Natural killer cell (primary cell): Measurements from ENCODE around the gene CDHR3. TPM values are rescaled to one million over a fixed set of nuclear protein-coding genes. Genes with fewer than 3 reads are reported as not detected.

Source experiments
- ATAC-seq, 3 donors: fragments of 150-1000 bp in 2 of 3; fragments of 200-7000 bp in 1 of 3; cut with Tn5 transposase; 1 replicate in 1 of 3; 2 replicates in 2 of 3; pipeline ENCODE4 v1.10.0; 2021; ENCODE audit warnings: mild to moderate bottlenecking in 2 of 3, moderate library complexity in 2 of 3
- DNase-seq, 2 donors: peaks; one replicate each; pipeline versions ENCODE4 v3.0.0 to v3.0.0-alpha.2; 2013 to 2021; ENCODE audit warnings: mixed read lengths in 1 of 2
- H3K27ac ChIP-seq: one replicate; pipeline ENCODE4 v1.5.1; 2013; ENCODE audit warnings: mild to moderate bottlenecking, low read length
- H3K27me3 ChIP-seq: one replicate; pipeline ENCODE4 v1.6.1; 2013; ENCODE audit warnings: low read length; ENCODE audit not compliant: control insufficient read depth, insufficient read depth
- H3K36me3 ChIP-seq: one replicate; pipeline ENCODE4 v1.6.1; 2013; ENCODE audit warnings: low read length; ENCODE audit not compliant: control insufficient read depth, insufficient read depth
- H3K4me1 ChIP-seq: one replicate; pipeline ENCODE4 v1.6.1; 2013; ENCODE audit warnings: low read length; ENCODE audit not compliant: control insufficient read depth, insufficient read depth
- H3K4me3 ChIP-seq: one replicate; pipeline ENCODE4 v1.5.1; 2013; ENCODE audit warnings: low read length
- H3K9me3 ChIP-seq: one replicate; pipeline ENCODE4 v1.6.1; 2013; ENCODE audit warnings: low read length; ENCODE audit not compliant: control insufficient read depth, insufficient read depth
- H3K27ac Mint-ChIP-seq, 2 donors: one replicate each; pipeline ENCODE4 v1.8.0; 2022; ENCODE audit warnings: mild to moderate bottlenecking in 2 of 2, mixed read lengths in 2 of 2, moderate library complexity in 1 of 2
- H3K27me3 Mint-ChIP-seq, 2 donors: one replicate each; pipeline ENCODE4 v1.8.0; 2022; ENCODE audit warnings: low read depth in 2 of 2, mixed read lengths in 2 of 2
- H3K36me3 Mint-ChIP-seq: one replicate; pipeline ENCODE4 v1.8.0; 2022; ENCODE audit warnings: mixed read lengths
- H3K4me1 Mint-ChIP-seq, 2 donors: one replicate each; pipeline ENCODE4 v1.8.0; 2022; ENCODE audit warnings: mixed read lengths in 2 of 2
- H3K4me3 Mint-ChIP-seq: one replicate; pipeline ENCODE4 v1.8.0; 2022; ENCODE audit warnings: mild to moderate bottlenecking, moderate library complexity, mixed read lengths
- H3K9me3 Mint-ChIP-seq, 2 donors: one replicate each; pipeline ENCODE4 v1.8.0; 2022; ENCODE audit warnings: mixed read lengths in 2 of 2
- whole genome bisulfite sequencing: methylation state at CpG from one replicate; pipeline ENCODE4 v1.1.7; 2013; ENCODE audit warnings: missing lambda C conversion rate; ENCODE audit not compliant: insufficient coverage; 5-methylcytosine and 5-hydroxymethylcytosine counted together
- intact Hi-C: fragments of 100-400 bp; cut with micrococcal nuclease; formaldehyde crosslinking; loops from one replicate; pipeline ENCODE4 v1.14.2; 2022
- total RNA-seq, 4 donors: library from RNA; stranded (reverse); fragments of 120-200 nt in 1 of 4; gene quantifications; one replicate each; pipeline versions ENCODE4 v1.2.3 to v1.2.4, GENCODE V29; 2013 to 2022
- TF ChIP-seq, protein P1 (sequence below): fragments of 200-600 bp; IDR thresholded peaks from one replicate; pipeline ENCODE4 v1.8.0; 2022; ENCODE audit warnings: antibody characterized with exemption

The CDHR3 gene
- total RNA-seq, 3 donors from 2014 or later (not counting 1 experiment from before 2014, with no cell fraction given) = 9.2 to 12.4 (median 10.2) TPM

DNA sequence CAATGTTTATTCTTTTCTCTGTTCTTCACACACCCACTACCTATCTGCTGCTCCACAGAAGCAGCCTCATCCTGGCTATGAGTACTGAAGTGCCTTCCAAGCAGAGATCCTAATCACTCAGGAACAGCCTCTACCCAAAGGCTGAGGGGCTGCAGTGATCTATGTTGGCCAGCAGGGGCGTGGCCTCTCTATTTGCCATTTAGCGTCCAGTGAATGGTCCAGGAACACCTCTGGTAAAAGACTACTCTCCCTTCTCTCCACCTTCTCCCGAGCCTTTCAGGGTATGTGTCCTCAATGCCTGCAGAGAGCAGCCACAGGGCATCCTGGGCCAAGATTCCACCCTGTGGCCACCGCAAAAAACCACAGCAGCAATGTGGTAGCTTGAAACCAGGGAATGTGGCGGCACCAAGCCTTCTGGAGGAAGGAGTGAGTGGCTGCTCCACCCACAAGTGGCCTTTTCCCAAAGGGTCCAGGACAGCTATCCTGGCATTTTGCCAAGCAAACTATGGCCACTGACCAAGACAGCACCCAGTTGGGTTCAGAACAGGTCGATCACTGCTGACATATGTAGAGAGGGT, 78.2 kb downstream of the CDHR3 start:
- no peak overlapping the region for H3K27ac ChIP-seq
- peaks cover 8% of the 10 kb centered on the region for H3K4me1 ChIP-seq
- peaks cover 31% of the 10 kb centered on the region in 2 donors for H3K27me3 Mint-ChIP-seq
- H3K36me3 Mint-ChIP-seq = no peaks in the 10 kb centered on the region
- H3K27me3 ChIP-seq = peaks cover 4% of the 10 kb centered on the region
- H3K9me3 Mint-ChIP-seq = no peaks in the 10 kb centered on the region
- no peaks in the 10 kb centered on the region for H3K36me3 ChIP-seq
- H3K4me3 Mint-ChIP-seq = no peak overlapping the region
- 49% methylated on average over 6 of the region's 6 CpGs for WGBS
- H3K27ac Mint-ChIP-seq = no peak overlapping the region
- DNase-seq (peak in 1 of 2 donors; percentile 65), ATAC-seq (peak; percentile 60 to 68 (median 63))
- intact Hi-C loops = no loop called here
- H3K4me1 Mint-ChIP-seq = peaks cover 8% of the 10 kb centered on the region in 2 donors
- H3K9me3 ChIP-seq = no peaks in the 10 kb centered on the region
- no peak overlapping the region for H3K4me3 ChIP-seq
- TF ChIP-seq, protein P1, sequence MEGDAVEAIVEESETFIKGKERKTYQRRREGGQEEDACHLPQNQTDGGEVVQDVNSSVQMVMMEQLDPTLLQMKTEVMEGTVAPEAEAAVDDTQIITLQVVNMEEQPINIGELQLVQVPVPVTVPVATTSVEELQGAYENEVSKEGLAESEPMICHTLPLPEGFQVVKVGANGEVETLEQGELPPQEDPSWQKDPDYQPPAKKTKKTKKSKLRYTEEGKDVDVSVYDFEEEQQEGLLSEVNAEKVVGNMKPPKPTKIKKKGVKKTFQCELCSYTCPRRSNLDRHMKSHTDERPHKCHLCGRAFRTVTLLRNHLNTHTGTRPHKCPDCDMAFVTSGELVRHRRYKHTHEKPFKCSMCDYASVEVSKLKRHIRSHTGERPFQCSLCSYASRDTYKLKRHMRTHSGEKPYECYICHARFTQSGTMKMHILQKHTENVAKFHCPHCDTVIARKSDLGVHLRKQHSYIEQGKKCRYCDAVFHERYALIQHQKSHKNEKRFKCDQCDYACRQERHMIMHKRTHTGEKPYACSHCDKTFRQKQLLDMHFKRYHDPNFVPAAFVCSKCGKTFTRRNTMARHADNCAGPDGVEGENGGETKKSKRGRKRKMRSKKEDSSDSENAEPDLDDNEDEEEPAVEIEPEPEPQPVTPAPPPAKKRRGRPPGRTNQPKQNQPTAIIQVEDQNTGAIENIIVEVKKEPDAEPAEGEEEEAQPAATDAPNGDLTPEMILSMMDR = peak; percentile 72

DNA sequence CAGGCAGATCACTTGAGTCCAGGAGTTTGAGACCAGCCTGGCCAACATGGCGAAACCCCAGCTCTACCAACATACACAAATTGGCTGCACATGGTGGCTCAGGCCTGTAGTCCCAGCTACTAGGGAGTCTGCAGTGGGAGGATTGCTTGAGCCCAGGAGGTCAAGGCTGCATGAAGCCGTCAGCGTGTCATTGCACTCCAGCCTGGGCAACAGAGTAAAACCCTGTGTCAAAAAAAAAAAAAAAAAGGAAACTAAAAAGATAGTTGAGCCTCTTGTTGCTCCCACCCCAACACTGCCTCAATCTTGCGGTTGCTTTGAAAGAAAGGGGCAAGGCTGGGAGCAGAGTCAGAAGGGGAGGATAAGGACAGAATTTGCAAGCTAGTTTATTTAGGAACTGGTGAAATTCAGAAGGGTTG, 79.1 kb downstream of the CDHR3 start:
- no peaks in the 10 kb centered on the region for H3K36me3 Mint-ChIP-seq
- Histone ChIP-seq H3K27me3 (peaks cover 4% of the 10 kb centered on the region), H3K9me3 (no peaks in the 10 kb centered on the region), H3K27ac (no peak overlapping the region), H3K36me3 (no peaks in the 10 kb centered on the region), H3K4me3 (no peak overlapping the region), H3K4me1 (peaks cover 8% of the 10 kb centered on the region)
- 98% methylated on average over 4 of the region's 4 CpGs for WGBS
- intact Hi-C loops = loop anchor here (1.0 kb wide), 2 partner anchors 282 to 385 kb away; no protein-coding TSS in a partner anchor
- TF ChIP-seq, protein P1 = no peak
- peaks cover 31 to 33% of the 10 kb centered on the region in 2 donors for H3K27me3 Mint-ChIP-seq
- no peaks in the 10 kb centered on the region for H3K9me3 Mint-ChIP-seq
- ATAC-seq (no peak), DNase-seq (no peak)
- H3K4me3 Mint-ChIP-seq = no peak overlapping the region
- no peak overlapping the region for H3K27ac Mint-ChIP-seq
- peaks cover 8% of the 10 kb centered on the region in 2 donors for H3K4me1 Mint-ChIP-seq

DNA sequence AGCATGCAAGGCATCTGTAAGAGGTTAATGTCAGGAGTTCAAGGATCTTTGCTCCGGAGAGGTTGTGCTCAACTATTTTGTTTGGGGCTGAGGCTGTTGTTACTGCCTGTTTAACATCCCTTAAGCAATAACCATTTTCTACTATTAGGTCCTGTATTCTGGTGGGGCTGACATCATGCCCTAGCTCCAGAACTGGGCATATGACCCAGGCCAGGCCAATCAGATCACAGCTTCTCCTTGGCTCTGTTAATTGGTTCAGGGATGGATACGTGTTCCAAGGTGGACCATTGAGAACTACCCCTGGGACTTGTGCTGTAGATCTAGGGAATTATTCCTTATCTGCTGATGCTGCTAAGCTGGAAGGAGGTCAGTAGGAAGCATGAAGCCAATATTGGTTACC, 82.1 kb downstream of the CDHR3 start:
- TF ChIP-seq, protein P1 = no peak
- Mint-ChIP-seq H3K27me3 (peaks cover 24 to 28% of the 10 kb centered on the region in 2 donors), H3K36me3 (no peaks in the 10 kb centered on the region), H3K4me1 (peaks cover 8% of the 10 kb centered on the region in 2 donors), H3K4me3 (no peak overlapping the region), H3K27ac (no peak overlapping the region), H3K9me3 (no peaks in the 10 kb centered on the region)
- no peak overlapping the region for H3K4me3 ChIP-seq
- WGBS = 88% methylated on average over 2 of the region's 2 CpGs
- H3K4me1 ChIP-seq = peaks cover 8% of the 10 kb centered on the region
- no peak for DNase-seq
- H3K27me3 ChIP-seq = peaks cover 4% of the 10 kb centered on the region
- no peak for ATAC-seq
- H3K27ac ChIP-seq = no peak overlapping the region
- no peaks in the 10 kb centered on the region for H3K9me3 ChIP-seq
- intact Hi-C loops = no loop called here
- H3K36me3 ChIP-seq = no peaks in the 10 kb centered on the region

DNA sequence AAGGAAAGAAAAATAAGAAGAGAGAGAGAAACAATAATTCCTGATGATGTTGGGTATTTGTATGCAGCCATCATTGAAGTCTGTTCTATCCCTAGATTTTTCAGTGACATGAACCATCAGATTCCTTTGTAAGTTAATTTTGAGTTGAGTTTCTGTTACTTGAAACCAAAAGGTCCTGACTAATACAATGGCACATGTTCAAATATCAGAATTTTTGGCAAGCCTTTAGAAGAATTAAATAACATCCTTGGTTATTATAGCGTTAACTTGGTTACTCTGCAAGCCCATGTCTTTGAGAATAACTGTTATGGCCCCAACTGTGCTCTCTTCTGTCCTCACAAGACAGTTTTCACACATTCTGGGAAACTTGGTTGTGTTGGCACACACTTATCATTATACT, 82.5 kb downstream of the CDHR3 start:
- peaks cover 24 to 28% of the 10 kb centered on the region in 2 donors for H3K27me3 Mint-ChIP-seq
- H3K4me1 Mint-ChIP-seq = peaks cover 8% of the 10 kb centered on the region in 2 donors
- no peak for ATAC-seq
- intact Hi-C loops = no loop called here
- TF ChIP-seq, protein P1 = no peak
- H3K36me3 Mint-ChIP-seq = no peaks in the 10 kb centered on the region
- H3K9me3 Mint-ChIP-seq = no peaks in the 10 kb centered on the region
- no peak overlapping the region for H3K4me3 ChIP-seq
- H3K36me3 ChIP-seq = no peaks in the 10 kb centered on the region
- peaks cover 4% of the 10 kb centered on the region for H3K27me3 ChIP-seq
- no peak overlapping the region for H3K4me3 Mint-ChIP-seq
- no peak for DNase-seq
- 86% methylated on average over 1 of the region's 1 CpG for WGBS
- no peak overlapping the region for H3K27ac ChIP-seq
- no peaks in the 10 kb centered on the region for H3K9me3 ChIP-seq
- peaks cover 8% of the 10 kb centered on the region for H3K4me1 ChIP-seq
- no peak overlapping the region for H3K27ac Mint-ChIP-seq
